Left renal cortex interstitium (tissue), 4 donors: ENCODE results near the gene AP3M1. TPM values are rescaled to one million over a fixed set of nuclear protein-coding genes. Genes with fewer than 3 reads are reported as not detected.
"Not testable (repeated sequence)": the region's sequence is repeated elsewhere in the genome, so short reads cannot be mapped to it uniquely, and the experiment has no call there.

Experiments used
- DNase-seq, 4 donors: peaks; one replicate each; pipeline ENCODE4 v3.0.0-alpha.2; 2013; ENCODE audit warnings: low read depth in 4 of 4, low spot score in 2 of 4, missing footprints in 1 of 4
- polyA plus RNA-seq, 4 donors: library from polyadenylated mRNA; unstranded; fragments of 120-200 nt; gene quantifications; one replicate each; pipeline ENCODE4 v1.2.1, GENCODE V29; 2013; ENCODE audit not compliant: insufficient read length in 4 of 4

The AP3M1 gene
- polyA plus RNA-seq, 4 donors, result 54.0 to 61.3 (median 57.5) TPM

DNA sequence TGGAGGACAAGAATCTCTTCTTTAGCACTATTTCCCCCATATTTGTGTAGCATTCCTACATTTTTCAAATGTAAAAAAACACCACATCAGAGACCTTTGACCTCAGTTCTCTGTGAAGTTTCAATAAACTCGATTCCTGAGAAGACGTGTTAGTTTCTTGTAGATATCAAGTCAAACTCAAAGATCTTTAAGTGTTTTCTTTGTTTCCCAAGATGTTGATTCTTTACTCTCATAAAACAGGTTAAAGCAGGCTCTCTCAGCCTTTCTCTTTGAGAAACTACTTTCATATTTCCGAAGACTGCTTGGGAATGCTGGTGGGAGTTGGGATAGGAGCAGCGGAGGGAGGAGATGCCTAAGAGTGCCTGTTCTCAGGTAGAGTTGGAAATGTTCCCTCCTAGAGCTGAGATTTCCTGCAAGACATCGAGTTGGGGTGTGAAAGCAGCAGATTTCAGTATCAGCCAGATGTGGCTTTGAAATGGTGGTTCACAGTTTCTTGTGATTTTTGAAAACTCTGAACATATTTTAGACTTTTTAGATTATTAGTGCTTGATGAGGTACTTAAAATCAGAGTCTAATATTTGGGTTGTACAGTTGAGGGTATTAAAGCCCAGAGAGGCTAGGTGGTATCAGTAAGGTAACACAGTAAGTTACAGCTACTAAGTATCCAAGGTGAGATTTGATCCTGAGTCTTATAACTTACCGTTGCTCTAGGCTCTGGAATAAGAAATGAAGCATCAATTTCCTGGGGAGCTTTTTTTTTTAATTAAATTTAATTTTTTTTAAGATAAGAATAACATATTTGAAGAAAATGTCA is 14.3 kb upstream of the AP3M1 start:
- no peak for DNase-seq

DNA sequence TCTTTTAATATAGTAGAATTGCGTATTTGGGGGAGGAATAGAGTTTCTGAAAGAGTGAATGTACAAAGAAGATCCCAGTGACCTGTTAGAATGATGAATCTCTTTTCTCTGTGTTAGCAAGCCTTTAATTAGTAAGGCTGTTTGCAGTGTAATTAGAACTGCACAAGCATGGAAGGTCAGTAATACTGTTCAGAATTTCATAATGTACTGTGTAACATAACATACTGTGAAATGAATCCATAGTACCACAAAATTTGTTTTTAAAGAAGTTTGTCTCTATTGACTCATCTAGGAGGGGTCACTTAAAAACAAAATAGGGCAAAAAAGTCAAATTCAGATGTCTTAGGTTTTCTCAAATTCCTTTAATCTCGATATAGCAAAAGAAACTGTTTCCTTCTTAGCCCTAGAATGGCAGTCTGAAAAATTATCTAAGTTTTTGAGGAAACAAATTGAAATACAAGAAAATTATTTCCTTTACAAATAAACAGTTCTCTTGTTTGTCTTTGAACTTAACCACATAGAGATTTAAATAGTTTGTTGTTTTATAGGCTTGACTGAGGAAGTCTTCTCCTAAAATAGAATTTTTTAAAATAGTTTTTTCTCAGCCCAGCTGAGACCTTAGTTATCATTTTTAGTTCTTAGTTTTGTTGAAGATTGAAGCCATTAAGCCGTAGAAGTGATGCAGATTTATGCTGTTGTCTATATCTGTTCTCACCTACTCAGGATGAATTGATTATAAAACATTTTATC is 12.9 kb upstream of the AP3M1 start:
- no peak for DNase-seq

DNA sequence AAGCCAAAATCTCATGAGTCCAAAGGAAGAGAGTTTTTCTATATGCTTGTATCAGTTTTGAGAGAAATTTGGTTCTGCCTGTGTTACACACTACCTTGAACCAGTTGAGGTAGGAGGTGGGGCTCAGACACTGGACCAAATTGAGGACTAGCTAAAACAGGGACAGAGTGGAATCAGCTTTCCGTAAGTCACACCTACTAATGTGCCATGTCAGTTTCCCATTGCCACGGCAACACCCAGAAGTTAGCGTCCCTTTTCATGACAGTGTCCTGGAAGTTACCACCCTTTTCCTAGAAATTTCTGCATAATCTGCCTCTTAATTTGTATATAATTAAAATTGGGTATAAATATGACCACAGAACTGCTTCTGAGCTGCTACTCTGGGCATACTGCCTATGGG is 9.4 kb upstream of the AP3M1 start:
- no peak for DNase-seq

DNA sequence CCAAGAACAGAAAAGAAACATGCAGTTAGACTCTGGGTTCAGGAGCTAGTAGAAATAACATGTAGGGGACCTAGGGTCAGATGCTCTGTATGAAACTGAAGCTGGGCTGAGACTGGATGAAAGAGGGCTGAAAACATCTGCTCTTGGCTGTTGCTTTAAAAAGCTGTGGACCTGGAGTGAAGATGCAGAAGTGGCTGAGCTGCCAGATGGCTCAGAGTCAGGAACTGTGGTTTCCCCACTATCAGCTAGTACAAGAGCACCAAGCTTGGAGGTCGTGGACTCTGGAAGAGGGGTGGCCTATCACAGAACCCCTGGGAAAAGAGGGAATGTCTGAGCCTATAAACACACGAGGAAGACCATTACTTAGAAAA is 6.3 kb upstream of the AP3M1 start:
- no peak for DNase-seq

DNA sequence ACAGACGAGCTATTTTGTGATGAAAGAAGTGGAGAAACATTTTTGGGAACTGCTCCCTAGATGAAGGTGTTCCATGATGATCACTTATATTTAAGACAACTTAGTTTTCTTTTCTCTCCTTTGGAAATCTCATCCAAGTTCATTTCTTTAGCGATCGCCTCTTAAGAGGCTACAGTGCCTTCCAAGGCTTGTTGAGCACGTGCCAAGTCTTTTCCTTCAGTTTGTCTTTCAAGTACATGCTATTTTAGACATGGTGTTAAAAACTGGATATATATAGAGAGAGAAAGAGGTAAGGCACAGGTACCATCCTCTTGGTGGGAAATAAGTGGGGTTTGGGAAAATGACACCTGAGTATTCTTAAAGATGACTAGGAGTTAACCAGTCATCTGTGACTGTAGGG is 3.0 kb upstream of the AP3M1 start:
- no peak for DNase-seq

DNA sequence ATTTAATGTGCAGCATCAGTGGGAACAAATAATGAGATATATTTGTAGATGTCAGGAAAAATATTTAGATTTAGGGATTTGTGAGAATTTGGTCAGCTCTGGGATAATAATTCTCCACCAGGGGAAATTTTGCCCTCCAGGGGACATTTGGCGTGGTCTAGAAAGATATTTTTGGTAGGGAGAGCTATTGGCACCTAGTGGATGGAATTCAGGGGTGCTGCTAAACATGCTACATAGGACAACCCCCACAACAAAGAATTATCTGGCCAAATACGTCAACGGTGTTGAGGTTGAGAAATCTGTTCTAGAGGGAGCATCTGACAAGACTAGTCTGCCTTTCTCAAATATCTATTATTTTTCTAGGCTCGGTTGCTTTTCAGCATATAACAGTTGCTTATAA is 2.5 kb upstream of the AP3M1 start:
- DNase-seq, result no peak

DNA sequence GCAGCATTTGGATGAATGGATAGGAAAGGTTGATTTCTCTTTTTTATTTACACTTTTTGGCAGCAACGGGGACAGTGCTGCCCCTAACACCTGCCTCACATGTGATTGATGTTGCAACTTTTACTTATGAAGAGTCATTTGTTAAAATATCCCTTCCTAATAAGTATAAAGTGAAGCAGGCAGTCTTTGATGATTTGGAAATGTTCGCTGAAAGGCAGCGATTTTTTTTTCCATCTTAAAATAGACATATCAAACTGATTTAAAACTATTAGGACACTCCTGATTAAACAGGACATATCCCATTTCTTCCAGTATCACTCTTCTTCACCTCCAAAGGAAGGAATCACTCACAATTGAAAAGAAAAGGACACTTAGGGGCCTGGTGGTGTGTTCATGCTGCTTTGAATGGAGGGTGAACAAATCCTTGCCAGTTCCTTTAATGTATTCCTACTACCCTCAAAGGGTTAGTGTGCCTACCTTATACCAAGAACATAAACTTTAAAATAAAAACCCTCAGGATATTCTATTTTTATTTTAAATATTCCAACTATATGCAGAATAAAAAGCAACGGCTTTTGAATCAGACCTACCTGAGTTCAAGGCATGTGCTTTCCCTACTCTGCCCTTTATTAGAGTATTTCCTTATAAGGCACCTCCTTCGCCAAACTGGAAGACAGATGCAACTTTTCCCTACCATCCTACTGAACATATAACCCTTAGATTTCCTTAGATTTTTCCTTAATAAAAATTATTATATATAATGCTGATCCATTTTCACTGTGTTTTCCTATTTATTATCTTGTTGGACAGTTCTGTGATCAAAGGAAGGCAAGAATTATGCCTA is 1.5 kb upstream of the AP3M1 start:
- DNase-seq, result no peak

DNA sequence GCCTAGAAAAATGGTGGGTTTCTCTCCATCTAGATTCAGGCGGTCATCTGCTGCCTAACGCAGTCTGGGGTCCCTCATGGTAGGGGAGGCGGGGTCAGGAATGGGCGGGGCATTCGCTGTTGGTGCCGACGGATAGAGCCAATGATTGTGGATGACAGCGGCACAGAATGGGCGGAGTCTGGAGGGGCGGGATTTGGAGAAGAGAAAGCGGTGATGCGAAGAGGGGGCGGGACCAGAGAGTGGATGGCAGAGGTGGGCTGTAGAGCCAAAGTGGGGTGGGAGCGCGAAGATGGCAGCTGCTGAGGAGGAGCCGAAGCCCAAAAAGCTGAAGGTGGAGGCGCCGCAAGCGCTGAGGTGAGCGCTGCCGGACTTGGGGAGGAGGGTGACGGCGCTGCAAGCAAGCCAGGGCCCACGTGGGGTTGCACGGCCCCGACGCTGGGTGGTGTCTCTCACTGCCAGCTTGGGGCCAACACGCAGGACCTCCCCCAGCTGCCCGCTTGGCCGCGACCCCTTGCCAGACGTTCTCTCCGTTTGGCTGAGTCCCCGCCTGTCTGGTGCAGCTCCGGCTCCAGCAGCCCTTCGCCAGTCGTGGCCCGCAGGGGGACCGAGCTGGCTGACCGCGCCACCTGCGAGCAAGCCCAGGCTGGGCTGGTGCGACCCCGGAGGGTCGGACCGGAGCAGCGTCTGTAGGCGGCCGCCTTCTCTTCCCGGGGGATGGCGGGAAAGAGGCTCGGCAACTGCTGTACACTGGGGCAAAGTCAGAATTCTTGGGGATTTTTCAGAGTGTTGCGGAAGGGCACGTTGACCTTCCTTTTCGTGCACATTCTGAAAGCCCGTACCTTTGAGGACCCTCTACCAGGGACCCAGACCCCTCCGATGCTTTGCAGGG is 606 bp upstream of the AP3M1 start, which contains the start of gene ADK:
TSS of gene ADK (plus strand) at position 232 of the 889 bp plus-strand sequence. CDS start at position 290, 58 bp downstream.
- DNase-seq, result peak; percentile 97 to 100 (median 99)

DNA sequence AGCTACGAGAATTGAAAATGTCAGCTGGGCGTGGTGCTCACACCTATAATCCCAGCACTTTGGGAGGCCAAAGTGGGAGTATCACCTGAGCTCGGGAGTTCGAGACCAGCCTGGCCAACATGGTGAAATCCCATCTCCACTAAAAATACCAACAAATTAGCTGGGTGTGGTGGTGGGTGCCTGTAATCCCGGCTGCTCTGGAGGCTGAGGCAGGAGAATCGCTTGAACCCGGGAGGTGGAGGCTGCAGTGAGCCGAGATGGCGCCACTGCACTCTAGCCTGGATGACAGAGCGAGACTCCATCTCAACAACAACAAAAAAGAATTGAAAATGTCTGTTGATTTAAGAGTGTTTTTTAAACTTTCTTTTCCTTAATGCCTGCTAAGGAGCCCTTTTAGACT is 3.6 kb downstream of the AP3M1 start:
- DNase-seq, result not testable (repeated sequence)

DNA sequence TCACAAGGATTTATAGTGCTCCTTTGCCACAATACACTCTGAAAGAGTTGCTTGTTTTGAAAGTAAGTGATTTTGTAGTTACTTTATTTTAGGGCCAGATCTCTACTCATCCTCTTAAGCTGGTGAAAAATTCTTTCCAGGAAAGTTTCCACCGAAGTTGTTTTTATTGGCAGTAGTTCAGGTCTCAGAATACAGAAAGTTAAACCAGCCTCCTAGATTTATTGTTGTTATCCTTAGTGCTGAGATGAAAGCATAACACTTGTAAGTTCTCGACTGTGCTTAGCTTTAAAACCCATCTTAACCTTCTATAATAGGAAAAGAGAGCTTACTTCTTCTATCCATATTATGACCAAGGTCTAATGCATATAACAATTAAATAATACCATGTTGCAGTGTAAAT is 5.5 kb downstream of the AP3M1 start:
- peak in 3 of 4 donors; percentile 45 to 64 (median 63) for DNase-seq

DNA sequence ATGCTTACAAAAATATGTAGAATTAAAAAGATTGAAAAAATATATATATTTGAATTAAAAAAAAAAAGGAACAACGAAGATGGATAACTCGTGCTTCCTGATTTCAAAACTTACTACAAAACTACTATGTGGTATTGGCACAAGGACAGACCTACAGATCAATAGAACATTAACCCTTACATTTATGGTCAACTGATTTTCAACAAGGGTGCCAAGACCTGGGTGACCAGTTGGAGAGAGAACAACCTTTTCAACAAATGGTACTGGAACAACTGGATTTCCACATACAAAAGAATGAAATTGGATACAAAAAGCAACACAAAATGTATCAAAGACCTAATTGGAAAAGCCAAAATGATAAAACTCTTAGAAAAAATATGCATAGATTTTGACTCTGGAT is 10.1 kb downstream of the AP3M1 start:
- DNase-seq, result no peak

DNA sequence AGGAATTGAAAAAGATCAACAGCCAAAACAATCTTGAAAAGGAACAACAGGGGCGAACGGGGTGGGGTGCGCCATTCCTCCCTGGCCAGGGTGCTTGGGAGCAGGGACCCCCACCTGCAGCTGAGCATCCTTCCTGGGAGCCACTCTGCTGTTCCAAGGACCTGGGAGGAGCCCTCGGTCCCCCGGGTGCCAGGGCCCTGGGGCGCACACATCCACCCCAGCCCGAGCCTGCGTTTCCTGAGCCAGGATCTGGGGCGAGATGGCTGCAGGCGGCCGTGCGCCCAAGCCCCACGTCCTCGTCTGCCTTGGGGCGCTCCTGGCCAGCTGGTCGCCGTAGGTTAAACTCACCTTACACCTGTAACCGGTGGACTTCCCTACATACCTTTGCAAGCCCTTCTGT is 10.6 kb downstream of the AP3M1 start:
- DNase-seq, result no peak

DNA sequence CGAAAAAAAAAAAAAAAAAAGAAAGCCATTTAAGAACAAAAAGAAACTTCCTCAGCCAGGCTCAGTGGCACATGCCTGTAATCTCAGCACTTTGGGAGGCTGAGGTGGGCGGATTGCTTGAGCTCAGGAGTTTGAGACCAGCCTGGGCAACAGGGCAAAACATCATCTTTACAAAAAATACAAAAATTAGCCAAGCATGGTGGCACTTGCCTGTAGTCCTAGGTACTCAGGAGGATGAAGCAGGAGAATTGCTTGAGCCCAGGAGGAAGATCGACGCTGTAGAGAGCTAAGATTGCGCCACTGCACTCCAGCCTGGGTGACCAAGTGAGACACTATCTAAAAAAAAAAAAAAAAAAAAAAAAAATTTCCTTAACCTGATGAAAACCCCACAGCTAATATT is 12.0 kb downstream of the AP3M1 start:
- not testable (repeated sequence) for DNase-seq

DNA sequence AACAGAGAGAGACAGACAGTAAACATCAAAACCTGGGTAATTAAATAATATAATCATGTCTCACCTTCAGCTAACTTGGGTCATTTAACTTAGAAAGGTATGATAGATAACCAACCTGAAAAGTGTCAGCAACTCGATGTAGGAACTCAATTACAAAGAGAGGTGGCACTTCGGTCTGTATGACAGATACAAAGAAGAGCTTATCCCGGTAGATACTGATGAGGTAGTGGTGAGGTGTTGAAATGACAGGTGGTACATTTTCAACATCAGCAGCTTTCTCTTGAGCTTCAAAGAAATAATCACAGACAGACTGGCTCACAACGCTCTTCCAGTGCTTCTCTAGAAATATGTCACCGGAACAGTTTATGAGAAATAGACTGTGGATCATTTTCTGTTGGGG is 12.6 kb downstream of the AP3M1 start:
- no peak for DNase-seq

DNA sequence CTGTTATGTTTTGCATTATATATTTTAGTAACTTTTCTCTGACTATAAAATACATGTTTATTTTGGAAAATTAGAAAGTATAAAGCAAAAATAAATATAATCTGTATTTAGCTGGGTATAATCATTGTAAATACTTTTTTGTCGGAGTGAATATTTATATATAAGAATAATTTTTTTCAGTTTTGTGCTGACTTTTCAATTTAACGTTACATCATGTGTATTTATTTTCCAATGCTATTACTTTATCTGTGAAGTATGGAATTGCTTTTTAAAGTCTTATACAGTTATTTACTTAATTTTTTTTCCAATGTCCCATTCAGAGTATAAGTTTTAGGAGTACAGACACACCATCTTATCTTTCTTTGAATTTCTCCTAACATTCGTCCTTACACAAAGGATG is 15.2 kb downstream of the AP3M1 start:
- no peak for DNase-seq

DNA sequence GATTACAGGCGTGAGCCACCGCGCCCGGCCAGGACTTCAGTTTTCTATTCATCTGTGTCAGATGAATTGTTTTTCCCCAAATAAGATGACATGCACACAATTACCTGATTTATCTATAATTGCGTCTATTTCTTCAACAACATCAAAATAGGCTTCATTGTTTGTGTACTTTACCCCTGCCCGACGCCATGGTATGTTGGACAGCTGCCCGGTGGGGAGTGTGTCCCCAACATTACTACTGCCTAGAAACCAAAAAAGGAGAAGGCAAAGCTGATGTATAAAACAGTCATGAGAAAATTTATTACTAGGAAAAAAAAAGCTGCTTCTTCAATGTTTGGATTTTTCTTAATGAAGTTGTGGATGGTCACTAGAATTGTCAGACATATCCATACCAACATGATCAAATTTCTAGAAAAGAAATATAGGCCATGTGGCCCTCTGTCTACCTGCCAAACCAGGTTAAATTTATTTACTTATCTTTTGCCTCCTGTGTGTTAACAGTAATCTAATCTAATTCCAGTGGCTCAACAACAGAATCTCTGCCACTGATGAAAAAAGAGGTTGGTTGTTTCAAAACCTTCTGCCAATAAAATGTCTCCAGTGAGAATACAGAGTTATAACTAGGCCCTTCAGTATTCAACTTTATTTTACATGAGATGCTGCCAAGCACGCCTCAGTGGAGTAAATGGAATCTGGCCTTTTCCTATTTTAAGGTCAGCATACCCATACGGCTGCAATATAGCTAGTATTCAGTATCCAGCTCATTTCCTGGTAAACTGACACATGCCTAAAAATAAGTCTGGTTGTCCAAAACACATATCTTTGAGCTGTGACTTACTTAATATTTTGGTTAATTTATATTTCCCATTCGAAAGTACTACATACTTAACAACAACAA is 16.5 kb downstream of the AP3M1 start:
- DNase-seq, result no peak

DNA sequence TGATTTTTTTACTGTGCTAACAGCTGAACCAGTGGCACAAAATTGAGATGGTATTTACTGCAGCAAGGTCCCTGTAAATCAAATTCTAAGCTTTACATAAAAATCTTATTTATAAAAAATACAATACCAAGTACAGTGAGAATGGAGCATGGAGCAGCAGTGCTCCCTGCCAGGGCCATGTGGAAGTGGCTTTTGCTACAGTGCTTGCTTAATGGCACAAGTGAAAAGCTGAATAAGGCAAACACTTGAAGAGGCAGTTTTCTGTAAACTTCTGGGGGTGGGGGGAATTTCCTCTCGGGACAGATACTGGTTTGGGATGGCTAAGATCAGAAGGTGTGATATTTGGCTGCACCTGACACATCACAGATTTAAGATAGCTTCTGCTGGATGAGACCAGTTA is 27.5 kb downstream of the AP3M1 start:
- no peak for DNase-seq

DNA sequence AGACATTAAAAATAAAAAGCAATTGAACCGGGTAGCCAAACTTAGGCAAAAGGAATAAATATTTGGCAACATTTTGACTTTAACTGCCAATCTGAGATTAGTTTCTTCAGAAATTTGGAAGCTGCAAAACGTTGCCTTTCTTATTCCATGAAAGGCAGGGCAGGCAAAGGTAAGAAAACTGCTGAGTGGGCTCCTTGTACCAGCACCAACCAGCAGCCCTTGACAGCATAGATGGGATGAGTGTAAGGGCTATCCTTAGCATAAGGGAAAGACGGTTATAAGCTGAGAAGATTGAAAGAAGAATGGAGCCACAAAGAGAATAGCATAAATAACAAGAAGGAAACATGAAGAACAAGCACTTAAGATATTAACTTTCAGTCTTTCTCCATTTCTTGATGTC is 28.6 kb downstream of the AP3M1 start:
- no peak for DNase-seq

DNA sequence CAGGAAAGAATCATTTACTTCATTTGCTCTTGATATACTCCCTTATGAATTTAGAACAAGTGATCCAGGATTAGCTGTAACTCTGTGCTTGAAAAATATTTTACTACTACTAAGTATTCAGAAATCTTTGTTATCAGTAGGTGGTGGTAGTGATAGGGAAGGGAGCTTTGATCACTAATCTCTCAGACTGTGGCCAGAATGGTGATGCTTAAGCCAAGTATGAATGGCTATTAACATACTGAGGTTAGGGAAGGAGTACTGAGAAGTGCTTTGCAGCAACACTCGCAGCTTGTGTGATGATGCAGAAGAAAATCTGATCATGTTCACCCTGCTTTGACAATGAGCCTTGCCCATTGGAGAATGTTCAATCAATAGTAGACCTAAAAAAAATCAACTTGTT is 29.3 kb downstream of the AP3M1 start:
- DNase-seq, result no peak
